CD4-positive, CD25-positive, alpha-beta regulatory T cell (primary cell): Measurements from ENCODE around the gene MINK1. TPM values are rescaled to one million over a fixed set of nuclear protein-coding genes. Genes with fewer than 3 reads are reported as not detected.
"Not testable (repeated sequence)": the region's sequence is repeated elsewhere in the genome, so short reads cannot be mapped to it uniquely, and the experiment has no call there.

Experiments used
- ATAC-seq, 2 donors: fragments of 150-1000 bp; cut with Tn5 transposase; one replicate each; pipeline ENCODE4 v1.10.0; 2021; ENCODE audit warnings: low read depth in 2 of 2, moderate number of reproducible peaks in 2 of 2, moderate library complexity in 1 of 2
- DNase-seq, 3 donors: peaks; one replicate each; pipeline versions ENCODE4 v3.0.0 to v3.0.0-alpha.2; 2012 to 2022; ENCODE audit warnings: mixed read lengths in 1 of 3
- H3K27ac ChIP-seq: one replicate; pipeline ENCODE4 v1.7.0; 2013; ENCODE audit warnings: mild to moderate bottlenecking, low read length; ENCODE audit not compliant: insufficient read depth, poor library complexity, severe bottlenecking
- H3K27me3 ChIP-seq: one replicate; pipeline ENCODE4 v1.7.0; 2013; ENCODE audit warnings: low read length; ENCODE audit not compliant: control insufficient read depth, insufficient read depth
- H3K36me3 ChIP-seq: one replicate; pipeline ENCODE4 v1.7.0; 2013; ENCODE audit warnings: mild to moderate bottlenecking, low read length, moderate library complexity; ENCODE audit not compliant: control insufficient read depth, insufficient read depth
- H3K4me1 ChIP-seq: 2 replicates; pipeline ENCODE4 v1.7.0; 2013; ENCODE audit warnings: mild to moderate bottlenecking, low read length; ENCODE audit not compliant: insufficient read depth, control insufficient read depth, poor library complexity, severe bottlenecking
- H3K4me3 ChIP-seq: one replicate; pipeline ENCODE4 v1.7.0; 2013; ENCODE audit warnings: low read depth, mild to moderate bottlenecking, low read length, moderate library complexity
- H3K9me3 ChIP-seq, 2 experiments: 1 replicate in 1 of 2; 2 replicates in 1 of 2; pipeline ENCODE4 v1.7.0; 2013; ENCODE audit warnings: low read length in 2 of 2, mild to moderate bottlenecking in 1 of 2, moderate library complexity in 1 of 2; ENCODE audit not compliant: control insufficient read depth in 2 of 2
- H3K27ac Mint-ChIP-seq, 3 donors: one replicate each; pipeline ENCODE4 v1.8.0; 2020 to 2022; ENCODE audit warnings: mild to moderate bottlenecking in 3 of 3, mixed read lengths in 3 of 3, moderate library complexity in 2 of 3
- H3K27me3 Mint-ChIP-seq: one replicate; pipeline ENCODE4 v1.8.0; 2022; ENCODE audit warnings: mild to moderate bottlenecking, mixed read lengths
- H3K36me3 Mint-ChIP-seq: one replicate; pipeline ENCODE4 v1.8.0; 2020; ENCODE audit warnings: mixed read lengths
- H3K4me1 Mint-ChIP-seq, 4 donors: one replicate each; pipeline ENCODE4 v1.8.0; 2020 to 2022; ENCODE audit warnings: mixed read lengths in 4 of 4, mild to moderate bottlenecking in 1 of 4
- H3K4me3 Mint-ChIP-seq, 4 donors: one replicate each; pipeline ENCODE4 v1.8.0; 2020 to 2022; ENCODE audit warnings: mild to moderate bottlenecking in 4 of 4, mixed read lengths in 4 of 4, moderate library complexity in 3 of 4
- H3K9me3 Mint-ChIP-seq, 7 donors: one replicate each; pipeline ENCODE4 v1.8.0; 2020 to 2022; ENCODE audit warnings: mixed read lengths in 7 of 7, mild to moderate bottlenecking in 3 of 7, moderate library complexity in 2 of 7
- polyA plus RNA-seq, 4 donors: library from polyadenylated mRNA; unstranded; fragments of 300-500 nt; fragmentation: Illumina TruSeq; gene quantifications; one replicate each; pipeline ENCODE4 v1.2.3, GENCODE V29; 2021
- total RNA-seq: library from RNA; stranded (reverse); gene quantifications from one replicate; pipeline ENCODE4 v1.2.3, GENCODE V29; 2022

MINK1 gene
- total and polyA plus RNA-seq, 5 donors from 2014 or later: 9.4 to 235 (median 13.2) TPM

- Mint-ChIP-seq H3K4me3 (peak within 1 kb of the TSS; percentile 60 to 89 (median 70)), H3K36me3 (no peaks in the 10 kb centered on the region), H3K9me3 (peaks cover 0 to 4% (median 0%) of the 10 kb centered on the region in 7 donors), H3K4me1 (peaks cover 0 to 43% (median 21%) of the 10 kb centered on the region in 4 donors), H3K27ac (peak within 1 kb of the TSS; percentile 69 to 79 (median 72)), H3K27me3 (peaks cover 27% of the 10 kb centered on the region)
- Histone ChIP-seq H3K27me3 (no peaks in the 10 kb centered on the region), H3K4me3 (peak within 1 kb of the TSS; percentile 53), H3K27ac (no peak within 1 kb of the TSS), H3K4me1 (peaks cover 44% of the 10 kb centered on the region), H3K9me3 (no peaks in the 10 kb centered on the region), H3K36me3 (no peaks in the 10 kb centered on the region)
- DNase-seq: peak; percentile 71 to 88 (median 73)
- peak; percentile 34 to 40 for ATAC-seq
These were observed 70.1 kb downstream of the MINK1 start, which contains the start of gene CHRNE for GRCh38 chr17:4903051-4903818. CHRNE (minus strand) TSS chr17:4903098; CDS start chr17:4903063, 35 bp downstream.

GRCh38 chr17:4906642-4907041 lies 73.5 kb downstream of the MINK1 start:
- not testable (repeated sequence) for H3K9me3 ChIP-seq, H3K27ac ChIP-seq, H3K36me3 Mint-ChIP-seq, H3K27me3 ChIP-seq, H3K36me3 ChIP-seq, H3K4me3 ChIP-seq, ATAC-seq, H3K4me3 Mint-ChIP-seq, DNase-seq, H3K9me3 Mint-ChIP-seq
- H3K4me1 Mint-ChIP-seq: peaks cover 0 to 22% (median 15%) of the 10 kb centered on the region in 4 donors
- peak overlapping the region in 1 of 3 donors; percentile 5 for H3K27ac Mint-ChIP-seq
- peaks cover 12% of the 10 kb centered on the region for H3K27me3 Mint-ChIP-seq
- H3K4me1 ChIP-seq: peaks cover 28% of the 10 kb centered on the region

- Mint-ChIP-seq H3K27ac (no peak overlapping the region), H3K27me3 (peaks cover 11% of the 10 kb centered on the region), H3K4me3 (no peak overlapping the region), H3K9me3 (no peaks in the 10 kb centered on the region), H3K36me3 (no peaks in the 10 kb centered on the region), H3K4me1 (peaks cover 0 to 9% (median 5%) of the 10 kb centered on the region in 4 donors)
- DNase-seq: peak in 1 of 3 donors; percentile 58
- H3K4me1 ChIP-seq: peaks cover 17% of the 10 kb centered on the region
- H3K27ac ChIP-seq: no peak overlapping the region
- H3K9me3 ChIP-seq: no peaks in the 10 kb centered on the region
- no peak overlapping the region for H3K4me3 ChIP-seq
- ATAC-seq: no peak
- H3K27me3 ChIP-seq: no peaks in the 10 kb centered on the region
- H3K36me3 ChIP-seq: no peaks in the 10 kb centered on the region
These were observed 75.2 kb downstream of the MINK1 start for GRCh38 chr17:4908301-4908700.

DNA sequence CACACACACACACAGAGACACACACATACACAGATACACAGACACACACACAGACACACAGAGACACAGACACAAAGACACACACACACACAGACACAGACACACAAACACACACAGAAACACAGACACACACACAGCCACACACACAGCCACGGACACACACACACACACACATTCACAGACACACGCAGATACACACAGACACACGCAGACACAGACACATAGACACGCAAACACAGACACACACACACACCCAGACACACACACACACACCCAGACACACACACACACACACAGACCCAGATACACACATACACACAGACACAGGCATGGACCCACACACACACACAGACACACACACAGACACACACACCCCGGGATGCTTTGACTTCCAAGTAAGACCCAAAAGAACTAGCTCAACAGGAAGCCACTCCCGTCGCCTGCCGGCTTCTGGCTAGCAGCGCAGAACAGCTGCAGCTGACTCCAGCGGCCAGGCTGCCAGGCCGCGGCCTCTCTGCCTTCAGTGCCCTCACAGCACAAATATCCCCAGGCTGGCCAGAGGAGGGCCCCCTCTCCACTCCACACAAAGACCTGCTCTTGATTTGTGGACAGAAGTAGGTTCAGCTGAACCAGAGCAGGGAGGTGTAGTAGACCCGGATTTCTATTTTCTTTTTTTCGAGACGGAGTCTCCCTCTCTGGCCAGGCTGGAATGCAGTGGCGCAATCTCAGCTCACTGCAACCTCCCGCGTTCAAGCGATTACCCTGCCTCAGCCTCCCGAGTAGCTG lies 75.8 kb downstream of the MINK1 start:
- Histone ChIP-seq H3K4me1 (peaks cover 13% of the 10 kb centered on the region), H3K4me3 (no peak overlapping the region), H3K27ac (no peak overlapping the region), H3K9me3 (no peaks in the 10 kb centered on the region), H3K36me3 (no peaks in the 10 kb centered on the region), H3K27me3 (no peaks in the 10 kb centered on the region)
- peaks cover 0 to 4% (median 1%) of the 10 kb centered on the region in 4 donors for H3K4me1 Mint-ChIP-seq
- peak; percentile 55 to 94 (median 77) for DNase-seq
- H3K27me3 Mint-ChIP-seq: peaks cover 5% of the 10 kb centered on the region
- no peak overlapping the region for H3K4me3 Mint-ChIP-seq
- no peak overlapping the region for H3K27ac Mint-ChIP-seq
- peak; percentile 89 to 96 for ATAC-seq
- no peaks in the 10 kb centered on the region for H3K36me3 Mint-ChIP-seq
- no peaks in the 10 kb centered on the region for H3K9me3 Mint-ChIP-seq

- Mint-ChIP-seq H3K9me3 (no peaks in the 10 kb centered on the region), H3K27ac (no peak overlapping the region), H3K4me1 (peaks cover 0 to 4% (median 0%) of the 10 kb centered on the region in 4 donors)
These were observed 80.9 kb downstream of the MINK1 start for GRCh38 chr17:4913994-4914393.

DNA sequence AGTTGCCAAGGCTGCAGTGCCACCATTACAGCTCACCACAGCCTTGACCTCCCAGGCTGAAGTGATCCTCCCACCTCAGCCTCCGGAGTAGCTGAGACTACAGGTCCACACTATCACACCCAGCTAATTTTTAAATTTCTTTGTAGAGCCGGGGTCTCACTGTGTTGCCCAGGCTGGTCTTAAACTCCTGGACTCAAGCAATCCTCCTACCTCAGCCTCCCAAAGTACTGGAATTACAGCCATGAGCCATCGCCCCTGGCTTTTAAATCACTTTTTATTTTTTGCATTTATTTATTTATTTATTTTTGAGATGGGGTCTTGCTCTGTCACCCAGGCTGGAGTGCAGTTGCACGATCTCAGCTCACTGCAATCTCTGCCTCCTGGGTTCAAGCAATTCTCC lies 81.4 kb downstream of the MINK1 start:
- H3K27ac ChIP-seq, H3K4me3 Mint-ChIP-seq, H3K4me1 Mint-ChIP-seq, H3K27me3 ChIP-seq, H3K9me3 Mint-ChIP-seq, H3K4me1 ChIP-seq, H3K27ac Mint-ChIP-seq, DNase-seq, H3K4me3 ChIP-seq, H3K9me3 ChIP-seq, H3K27me3 Mint-ChIP-seq, ATAC-seq, H3K36me3 Mint-ChIP-seq, H3K36me3 ChIP-seq: not testable (repeated sequence)

More at GRCh38 chr17:4913994-4914393, 80.9 kb downstream of the MINK1 start:
- no peaks in the 10 kb centered on the region for H3K9me3 ChIP-seq
- Mint-ChIP-seq H3K27me3 (no peaks in the 10 kb centered on the region), H3K36me3 (no peaks in the 10 kb centered on the region), H3K4me3 (no peak overlapping the region)
- DNase-seq (no peak), ATAC-seq (no peak)
- peaks cover 4% of the 10 kb centered on the region for H3K4me1 ChIP-seq
- no peaks in the 10 kb centered on the region for H3K27me3 ChIP-seq
- no peak overlapping the region for H3K27ac ChIP-seq
- H3K4me3 ChIP-seq: no peak overlapping the region
- no peaks in the 10 kb centered on the region for H3K36me3 ChIP-seq

GRCh38 chr17:4919511-4920047 lies 86.4 kb downstream of the MINK1 start:
- H3K27me3 ChIP-seq: no peaks in the 10 kb centered on the region
- H3K9me3 Mint-ChIP-seq: no peaks in the 10 kb centered on the region

More at GRCh38 chr17:4919511-4920047, 86.4 kb downstream of the MINK1 start:
- Histone ChIP-seq H3K36me3 (no peaks in the 10 kb centered on the region), H3K4me3 (no peak overlapping the region), H3K4me1 (no peaks in the 10 kb centered on the region), H3K9me3 (no peaks in the 10 kb centered on the region), H3K27ac (no peak overlapping the region)
- H3K27ac Mint-ChIP-seq: no peak overlapping the region
- no peaks in the 10 kb centered on the region for H3K36me3 Mint-ChIP-seq
- no peak overlapping the region for H3K4me3 Mint-ChIP-seq
- DNase-seq (no peak), ATAC-seq (no peak)
- no peaks in the 10 kb centered on the region for H3K27me3 Mint-ChIP-seq
- no peaks in the 10 kb centered on the region for H3K4me1 Mint-ChIP-seq
